Activated CD4-positive, alpha-beta T cell treated with anti-CD3 and anti-CD28 coated beads for 36 hours (primary cell): ENCODE results near the gene PBX3. TPM values are rescaled to one million over a fixed set of nuclear protein-coding genes. Genes with fewer than 3 reads are reported as not detected.
A peak's percentile ranks its signal among the peaks of the same experiment; 100 is the strongest.

Experiments
- ATAC-seq: fragments of 200-7000 bp; cut with Tn5 transposase; one replicate; pipeline ENCODE4 v1.10.0; 2021; ENCODE audit warnings: mild to moderate bottlenecking, moderate library complexity
- CTCF ChIA-PET: fragments of 350-600 bp; sonication (Branson Sonifier 250); formaldehyde crosslinking; loops from one replicate; lab custom pipeline; 2021; ENCODE audit warnings: antibody characterized with exemption; lab: Charles Lee
- POLR2A ChIA-PET: fragments of 350-600 bp; sonication (Branson Sonifier 250); formaldehyde crosslinking; loops from one replicate; lab custom pipeline; 2021; ENCODE audit warnings: antibody characterized with exemption, inconsistent platforms; lab: Charles Lee
- DNase-seq: peaks from one replicate; pipeline ENCODE4 v3.0.0-alpha.2; 2020
- H3K27ac Mint-ChIP-seq: one replicate; pipeline ENCODE4 v1.8.0; 2021; ENCODE audit warnings: mixed read lengths
- H3K27me3 Mint-ChIP-seq: one replicate; pipeline ENCODE4 v1.8.0; 2021; ENCODE audit warnings: mixed read lengths
- H3K36me3 Mint-ChIP-seq: one replicate; pipeline ENCODE4 v1.8.0; 2021; ENCODE audit warnings: low read depth, mixed read lengths
- H3K4me1 Mint-ChIP-seq: one replicate; pipeline ENCODE4 v1.8.0; 2021; ENCODE audit warnings: mixed read lengths
- H3K4me3 Mint-ChIP-seq: one replicate; pipeline ENCODE4 v1.8.0; 2021; ENCODE audit warnings: mild to moderate bottlenecking, moderate library complexity, mixed read lengths
- H3K9me3 Mint-ChIP-seq: one replicate; pipeline ENCODE4 v1.8.0; 2021; ENCODE audit warnings: low read depth, mixed read lengths
- intact Hi-C, 2 experiments: fragments of 100-400 bp; cut with DNase I in 1 of 2; cut with micrococcal nuclease in 1 of 2; formaldehyde crosslinking; loops; one replicate each; pipeline versions ENCODE4 v1.14.2 to v1.15.1; 2022 to 2024; cut with DNase I, micrococcal nuclease
- total RNA-seq, 2 experiments: library from RNA; stranded (reverse); gene quantifications; one replicate each; pipeline ENCODE4 v1.2.3, GENCODE V29; 2021

PBX3 gene
- total RNA-seq, 2 experiments from 2014 or later = 11.3 to 11.4 TPM

DNA sequence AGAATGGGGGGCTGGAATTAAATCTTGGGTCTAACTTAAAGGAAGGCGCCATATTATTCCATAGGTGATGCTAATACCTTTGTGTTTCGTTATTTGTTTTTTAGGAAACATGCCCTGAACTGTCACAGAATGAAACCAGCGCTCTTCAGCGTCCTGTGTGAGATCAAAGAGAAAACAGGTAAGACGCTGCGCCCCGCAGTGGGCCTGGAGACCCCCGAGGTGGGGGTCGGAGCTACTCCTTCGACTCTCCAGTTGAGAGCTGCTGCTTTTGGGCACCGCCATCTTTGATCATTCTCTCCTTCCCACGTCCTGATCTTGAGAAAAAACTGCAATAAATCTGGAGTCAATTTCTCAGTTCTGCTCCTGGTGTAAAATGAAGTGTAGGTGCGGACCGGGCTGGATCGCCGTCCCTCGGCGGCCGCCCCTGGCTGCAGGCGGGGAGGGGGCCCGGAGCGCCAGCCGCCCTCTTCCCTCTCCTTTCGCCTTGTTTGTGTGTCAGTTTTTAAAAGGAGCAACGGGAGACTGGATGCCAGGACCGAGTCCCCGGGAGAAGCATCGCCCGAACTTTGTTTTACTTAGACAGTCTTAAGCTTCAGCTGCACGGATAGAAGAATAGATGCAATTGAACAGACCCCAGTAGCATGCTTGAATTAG, 1.4 kb downstream of the PBX3 start:
- peaks cover 8% of the 10 kb centered on the region for H3K27me3 Mint-ChIP-seq
- peaks cover 3% of the 10 kb centered on the region for H3K36me3 Mint-ChIP-seq
- H3K4me1 Mint-ChIP-seq = peaks cover 25% of the 10 kb centered on the region
- ChIA-PET CTCF (interaction anchor here (1.3 kb wide), 1 partner anchor 204 kb away, joined by 4 read pairs; no protein-coding TSS in a partner anchor), POLR2A (no interaction called here)
- ATAC-seq (no peak), DNase-seq (peak; percentile 16)
- no peaks in the 10 kb centered on the region for H3K9me3 Mint-ChIP-seq
- peak overlapping the region; percentile 47 for H3K27ac Mint-ChIP-seq
- intact Hi-C loops = loop anchor here (5.0 kb wide), 6 partner anchors 79 to 806 kb away; partner anchors contain the start of gene GOLGA1 (in 1 of the 2)
- peak overlapping the region; percentile 82 for H3K4me3 Mint-ChIP-seq

- Mint-ChIP-seq H3K9me3 (no peaks in the 10 kb centered on the region), H3K27ac (no peak overlapping the region), H3K4me1 (peaks cover 28% of the 10 kb centered on the region), H3K36me3 (peaks cover 3% of the 10 kb centered on the region), H3K4me3 (peak overlapping the region; percentile 82), H3K27me3 (peaks cover 7% of the 10 kb centered on the region)
- POLR2A ChIA-PET = no interaction called here
- DNase-seq = no peak
- CTCF ChIA-PET = interaction anchor here (0.7 to 1.3 kb wide), 3 partner anchors 9 to 908 kb away, joined by 3 to 4 read pairs (median 4); no protein-coding TSS in a partner anchor
- intact Hi-C loops = loop anchor here (5.0 kb wide), 6 partner anchors 78 to 807 kb away; partner anchors contain the start of gene GOLGA1 (in 1 of the 2)
- ATAC-seq = no peak
Observed at GRCh38 chr9:125749287-125749935, 2.2 kb downstream of the PBX3 start.

DNA sequence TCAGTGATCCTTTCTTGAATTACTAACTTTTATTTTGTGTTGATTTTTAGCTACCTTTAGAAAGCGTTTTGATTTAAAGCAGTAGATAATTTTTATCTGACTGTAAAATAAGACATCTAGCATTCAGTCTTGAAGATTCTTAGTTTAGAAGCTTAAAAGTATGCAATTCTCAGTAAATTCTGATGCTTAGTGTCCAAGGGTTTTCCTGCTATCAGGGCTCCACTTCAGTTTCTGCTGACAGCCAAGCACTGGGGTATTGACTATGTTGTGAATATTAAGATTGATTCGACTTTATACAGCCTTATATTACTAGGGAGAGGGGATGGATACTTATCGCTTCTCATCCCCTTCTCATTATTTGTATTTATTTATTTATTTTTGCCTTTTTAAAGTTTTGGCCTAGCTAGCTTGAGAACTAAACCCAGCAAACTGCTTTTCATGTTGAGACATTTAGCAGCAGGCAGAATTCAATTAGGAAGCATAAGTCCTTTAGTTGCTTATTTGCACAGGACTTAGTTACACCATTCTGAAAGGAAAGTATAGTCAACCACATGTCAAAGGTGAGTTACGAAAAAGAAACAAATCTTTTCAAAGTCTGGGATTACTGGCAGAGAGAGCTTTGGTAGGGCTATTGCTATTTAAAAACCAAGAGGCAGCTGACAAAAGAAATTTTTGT, 2.9 kb downstream of the PBX3 start:
- peaks cover 28% of the 10 kb centered on the region for H3K4me1 Mint-ChIP-seq
- H3K36me3 Mint-ChIP-seq = peaks cover 3% of the 10 kb centered on the region
- no peaks in the 10 kb centered on the region for H3K9me3 Mint-ChIP-seq
- peak overlapping the region; percentile 3 for H3K4me3 Mint-ChIP-seq
- ATAC-seq = no peak
- no peak for DNase-seq
- intact Hi-C loops = loop anchor here (5.0 kb wide), 6 partner anchors 77 to 808 kb away; partner anchors contain the start of gene GOLGA1 (in 1 of the 2)
- POLR2A ChIA-PET = no interaction called here
- H3K27me3 Mint-ChIP-seq = peaks cover 3% of the 10 kb centered on the region
- no peak overlapping the region for H3K27ac Mint-ChIP-seq
- CTCF ChIA-PET = interaction anchor here (0.7 to 1.0 kb wide), 2 partner anchors 8 to 909 kb away, joined by 3 to 4 read pairs; no protein-coding TSS in a partner anchor

DNA sequence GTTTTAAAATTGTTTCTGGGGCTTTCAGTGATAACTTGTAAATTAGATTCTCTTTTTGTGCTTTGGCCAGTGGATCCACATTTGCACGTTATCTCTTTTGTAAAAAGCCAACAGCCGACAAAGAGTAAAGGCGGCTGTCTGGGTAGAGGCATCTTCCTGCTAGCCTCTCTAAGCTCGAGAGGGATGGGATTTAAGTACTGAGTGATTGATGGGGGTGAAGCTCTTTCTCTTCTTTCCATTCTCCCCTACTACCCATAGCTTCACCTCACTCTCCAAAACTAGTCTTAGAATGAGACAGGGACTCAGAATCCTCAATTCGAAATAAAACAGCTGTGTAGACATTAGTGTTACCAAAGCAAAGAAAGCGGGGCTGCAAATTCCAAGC, 3.4 kb downstream of the PBX3 start:
- ChIA-PET CTCF (interaction anchor here (0.8 kb wide), 1 partner anchor 343 kb away, joined by 5 read pairs; no protein-coding TSS in a partner anchor), POLR2A (no interaction called here)
- Mint-ChIP-seq H3K36me3 (peaks cover 3% of the 10 kb centered on the region), H3K4me1 (peaks cover 27% of the 10 kb centered on the region), H3K27ac (no peak overlapping the region), H3K9me3 (no peaks in the 10 kb centered on the region), H3K27me3 (no peaks in the 10 kb centered on the region), H3K4me3 (peak overlapping the region; percentile 3)
- ATAC-seq = no peak
- intact Hi-C loops = no loop called here
- no peak for DNase-seq

- no peak overlapping the region for H3K27ac Mint-ChIP-seq
- POLR2A ChIA-PET = no interaction called here
- H3K4me1 Mint-ChIP-seq = peaks cover 26% of the 10 kb centered on the region
Observed at GRCh38 chr9:125752070-125752628, 5.0 kb downstream of the PBX3 start.

DNA sequence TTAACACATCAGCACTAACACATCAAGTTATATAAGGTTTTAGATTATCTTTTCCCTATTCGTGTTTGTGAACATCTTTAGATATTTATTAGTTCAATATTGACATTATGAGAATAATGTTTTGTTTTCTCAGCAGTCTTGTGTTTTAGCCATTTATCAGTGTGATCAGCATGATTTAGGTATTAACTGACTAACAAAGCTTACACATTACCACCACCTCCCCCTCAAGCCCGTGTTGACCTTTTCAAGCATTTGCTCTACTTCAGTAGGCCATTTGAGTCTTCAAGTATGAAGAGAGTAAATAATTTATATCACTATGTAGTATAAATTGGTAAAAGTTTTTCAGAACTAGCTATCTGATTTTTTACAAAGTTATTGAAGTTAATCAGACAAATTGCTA, 6.9 kb downstream of the PBX3 start:
- H3K27me3 Mint-ChIP-seq = no peaks in the 10 kb centered on the region

More at GRCh38 chr9:125752070-125752628, 5.0 kb downstream of the PBX3 start:
- no peak for DNase-seq
- H3K36me3 Mint-ChIP-seq = peaks cover 3% of the 10 kb centered on the region
- no peaks in the 10 kb centered on the region for H3K27me3 Mint-ChIP-seq
- intact Hi-C loops = no loop called here
- H3K9me3 Mint-ChIP-seq = no peaks in the 10 kb centered on the region
- no peak for ATAC-seq
- H3K4me3 Mint-ChIP-seq = no peak overlapping the region
- CTCF ChIA-PET = no interaction called here

GRCh38 chr9:125755340-125755739, 8.2 kb downstream of the PBX3 start:
- Mint-ChIP-seq H3K9me3 (no peaks in the 10 kb centered on the region), H3K36me3 (no peaks in the 10 kb centered on the region), H3K27ac (no peak overlapping the region), H3K27me3 (no peaks in the 10 kb centered on the region), H3K4me3 (no peak overlapping the region), H3K4me1 (peaks cover 31% of the 10 kb centered on the region)
- DNase-seq (no peak), ATAC-seq (no peak)
- intact Hi-C loops = no loop called here
- ChIA-PET CTCF (no interaction called here), POLR2A (no interaction called here)

More for the DNA sequence above, 6.9 kb downstream of the PBX3 start:
- CTCF ChIA-PET = interaction anchor here (0.7 to 0.8 kb wide), 2 partner anchors 748 to 1035 kb away, joined by 3 to 4 read pairs; no protein-coding TSS in a partner anchor
- POLR2A ChIA-PET = no interaction called here
- Mint-ChIP-seq H3K27ac (no peak overlapping the region), H3K36me3 (no peaks in the 10 kb centered on the region), H3K9me3 (no peaks in the 10 kb centered on the region), H3K4me1 (peaks cover 32% of the 10 kb centered on the region), H3K4me3 (no peak overlapping the region)
- DNase-seq (no peak), ATAC-seq (no peak)
- intact Hi-C loops = no loop called here

GRCh38 chr9:125756518-125756917, 9.3 kb downstream of the PBX3 start:
- no peak overlapping the region for H3K27ac Mint-ChIP-seq
- no peak for ATAC-seq
- peaks cover 27% of the 10 kb centered on the region for H3K4me1 Mint-ChIP-seq
- no peaks in the 10 kb centered on the region for H3K9me3 Mint-ChIP-seq
- no peak overlapping the region for H3K4me3 Mint-ChIP-seq
- intact Hi-C loops = no loop called here
- CTCF ChIA-PET = interaction anchor here (0.7 kb wide), 1 partner anchor 53 kb away, joined by 3 read pairs; no protein-coding TSS in a partner anchor
- DNase-seq = no peak
- POLR2A ChIA-PET = no interaction called here
- H3K27me3 Mint-ChIP-seq = no peaks in the 10 kb centered on the region
- H3K36me3 Mint-ChIP-seq = no peaks in the 10 kb centered on the region

- ChIA-PET CTCF (interaction anchor here (0.9 to 1.1 kb wide), 2 partner anchors 8 to 15 kb away, joined by 3 to 4 read pairs; no protein-coding TSS in a partner anchor), POLR2A (no interaction called here)
- Mint-ChIP-seq H3K36me3 (no peaks in the 10 kb centered on the region), H3K4me3 (no peak overlapping the region), H3K9me3 (no peaks in the 10 kb centered on the region), H3K27me3 (no peaks in the 10 kb centered on the region), H3K4me1 (peaks cover 22% of the 10 kb centered on the region), H3K27ac (no peak overlapping the region)
- intact Hi-C loops = no loop called here
- no peak for ATAC-seq
- DNase-seq = no peak
Observed at GRCh38 chr9:125757834-125758233, 10.7 kb downstream of the PBX3 start.

GRCh38 chr9:125758986-125759763, 12.0 kb downstream of the PBX3 start:
- no peak for ATAC-seq
- H3K27ac Mint-ChIP-seq = no peak overlapping the region
- no peaks in the 10 kb centered on the region for H3K9me3 Mint-ChIP-seq
- POLR2A ChIA-PET = interaction anchor here (0.6 kb wide), 1 partner anchor 652 kb away, joined by 4 read pairs; no protein-coding TSS in a partner anchor
- no peak for DNase-seq
- peaks cover 19% of the 10 kb centered on the region for H3K4me1 Mint-ChIP-seq
- H3K36me3 Mint-ChIP-seq = no peaks in the 10 kb centered on the region
- intact Hi-C loops = no loop called here
- peak overlapping the region; percentile 50 for H3K4me3 Mint-ChIP-seq
- CTCF ChIA-PET = interaction anchor here (0.6 to 1.2 kb wide), 5 partner anchors 9 to 983 kb away, joined by 3 to 4 read pairs (median 3); no protein-coding TSS in a partner anchor
- H3K27me3 Mint-ChIP-seq = no peaks in the 10 kb centered on the region
